CD14-positive monocyte (primary cell): ENCODE data around the gene TMEM92. TPM values are rescaled to one million over a fixed set of nuclear protein-coding genes. Genes with fewer than 3 reads are reported as not detected.

Experiments
- DNase-seq, 3 donors: peaks; one replicate each; pipeline ENCODE4 v3.0.0-alpha.2; 2011 to 2022
- H2AFZ ChIP-seq: 2 replicates; pipeline ENCODE4 v1.6.0; 2012; ENCODE audit warnings: mild to moderate bottlenecking, low read depth, low read length, inconsistent platforms; ENCODE audit not compliant: insufficient read depth, poor library complexity, severe bottlenecking
- H3K27ac ChIP-seq, 2 donors: 1 replicate in 1 of 2; 2 replicates in 1 of 2; pipeline ENCODE4 v1.5.1; 2012 to 2013; ENCODE audit warnings: low read length in 2 of 2, control low read depth in 1 of 2, inconsistent platforms in 1 of 2, low read depth in 1 of 2, mild to moderate bottlenecking in 1 of 2
- H3K27me3 ChIP-seq, 2 donors: one replicate each; pipeline versions ENCODE4 v1.6.0 to v1.6.1; 2011 to 2013; ENCODE audit warnings: low read length in 2 of 2; ENCODE audit not compliant: control insufficient read depth in 2 of 2, insufficient read depth in 2 of 2
- H3K36me3 ChIP-seq, 2 donors: replicated peaks in 1 of 2; 1 replicate in 1 of 2; 2 replicates in 1 of 2; pipeline versions ENCODE4 v1.5.1 to v1.6.1; 2012 to 2013; ENCODE audit warnings: low read length in 2 of 2, control low read depth in 1 of 2, inconsistent platforms in 1 of 2, mild to moderate bottlenecking in 1 of 2; ENCODE audit not compliant: insufficient read depth in 2 of 2, control insufficient read depth in 1 of 2
- H3K4me1 ChIP-seq, 2 donors: 1 replicate in 1 of 2; 2 replicates in 1 of 2; pipeline versions ENCODE4 v1.5.1 to v1.6.1; 2012 to 2013; ENCODE audit warnings: low read length in 2 of 2, control low read depth in 1 of 2, inconsistent platforms in 1 of 2, mild to moderate bottlenecking in 1 of 2, moderate library complexity in 1 of 2; ENCODE audit not compliant: insufficient read depth in 2 of 2, control insufficient read depth in 1 of 2
- H3K4me2 ChIP-seq: replicated peaks from 2 replicates; pipeline ENCODE3; 2012; ENCODE audit warnings: low read length, moderate library complexity, mild to moderate bottlenecking; ENCODE audit not compliant: poor library complexity, severe bottlenecking; ENCODE audit errors: extremely low read depth
- H3K4me3 ChIP-seq, 3 experiments: fragments of 200-600 bp in 1 of 3; sonication (generic) in 1 of 3; replicated peaks in 1 of 3; 1 replicate in 2 of 3; 2 replicates in 1 of 3; pipeline ENCODE4 v1.5.1; 2011 to 2013; ENCODE audit warnings: low read length in 3 of 3, mild to moderate bottlenecking in 3 of 3, control low read depth in 2 of 3, low read depth in 2 of 3, inconsistent platforms in 1 of 3, moderate library complexity in 1 of 3
- H3K79me2 ChIP-seq: 2 replicates; pipeline ENCODE4 v1.6.0; 2012; ENCODE audit warnings: mild to moderate bottlenecking, control low read depth, inconsistent platforms, low read length, moderate library complexity; ENCODE audit not compliant: insufficient read depth
- H3K9ac ChIP-seq: 2 replicates; pipeline ENCODE4 v1.6.0; 2017; ENCODE audit warnings: low read length, mild to moderate bottlenecking; ENCODE audit not compliant: insufficient read depth, poor library complexity, severe bottlenecking
- H3K9me3 ChIP-seq, 2 donors: replicated peaks in 1 of 2; 1 replicate in 1 of 2; 2 replicates in 1 of 2; pipeline versions ENCODE4 v1.5.1 to v1.6.1; 2012 to 2013; ENCODE audit warnings: low read length in 2 of 2, control low read depth in 1 of 2; ENCODE audit not compliant: control insufficient read depth in 1 of 2, insufficient read depth in 1 of 2
- H4K20me1 ChIP-seq: 2 replicates; pipeline ENCODE4 v1.6.0; 2012; ENCODE audit warnings: mild to moderate bottlenecking, low read length, control low read depth, moderate library complexity; ENCODE audit not compliant: insufficient read depth
- H3K27ac Mint-ChIP-seq, 7 donors: one replicate each; pipeline ENCODE4 v1.8.0; 2020; ENCODE audit warnings: mild to moderate bottlenecking in 7 of 7, mixed read lengths in 7 of 7, moderate library complexity in 6 of 7, inconsistent platforms in 2 of 7
- H3K27me3 Mint-ChIP-seq, 3 donors: one replicate each; pipeline ENCODE4 v1.8.0; 2021 to 2022; ENCODE audit warnings: low read depth in 3 of 3, mild to moderate bottlenecking in 3 of 3, mixed read lengths in 3 of 3, moderate library complexity in 3 of 3, inconsistent platforms in 1 of 3
- H3K36me3 Mint-ChIP-seq, 2 donors: one replicate each; pipeline ENCODE4 v1.8.0; 2020; ENCODE audit warnings: mixed read lengths in 2 of 2, inconsistent platforms in 1 of 2, mild to moderate bottlenecking in 1 of 2
- H3K4me1 Mint-ChIP-seq: one replicate; pipeline ENCODE4 v1.8.0; 2020; ENCODE audit warnings: mild to moderate bottlenecking, mixed read lengths
- H3K4me3 Mint-ChIP-seq, 2 donors: one replicate each; pipeline ENCODE4 v1.8.0; 2020; ENCODE audit warnings: mild to moderate bottlenecking in 2 of 2, mixed read lengths in 2 of 2, moderate library complexity in 1 of 2
- H3K9me3 Mint-ChIP-seq, 7 donors: one replicate each; pipeline ENCODE4 v1.8.0; 2020 to 2022; ENCODE audit warnings: mixed read lengths in 7 of 7, mild to moderate bottlenecking in 6 of 7, moderate library complexity in 6 of 7, inconsistent platforms in 2 of 7
- CTCF ChIP-seq: fragments of 200-600 bp; IDR thresholded peaks from one replicate; pipeline ENCODE4 v1.8.0; 2022; ENCODE audit warnings: antibody characterized with exemption, mild to moderate bottlenecking
- WGBS: methylation state at CpG from one replicate; pipeline ENCODE4 v1.1.5; 2013; ENCODE audit warnings: missing lambda C conversion rate; ENCODE audit not compliant: insufficient coverage; 5-methylcytosine and 5-hydroxymethylcytosine counted together
- intact Hi-C, 2 donors: fragments of 100-400 bp; cut with micrococcal nuclease; formaldehyde crosslinking; loops; one replicate each; pipeline versions ENCODE4 v1.15.0 to v1.15.1; 2023
- polyA plus RNA-seq, 3 donors: library from polyadenylated mRNA; depleted of rRNA in 1 of 3; unstranded in 2 of 3; stranded (reverse) in 1 of 3; fragments of 300-500 nt in 2 of 3; fragments of >200 nt in 1 of 3; fragmentation: Illumina TruSeq in 2 of 3; gene quantifications; 1 replicate in 2 of 3; 2 replicates in 1 of 3; pipeline ENCODE4 v1.2.3, GENCODE V29; 2012 to 2021
- small RNA-seq: library from RNA; depleted of rRNA; stranded (forward); fragments of <200 nt; gene quantifications from one replicate; pipeline ENCODE3, GENCODE V24; 2012; ENCODE audit warnings: low read depth; ENCODE audit not compliant: insufficient read length

TMEM92 gene
- polyA plus RNA-seq, 3 donors: not detected

- peaks cover 2 to 7% (median 3%) of the 10 kb centered on the region in 3 donors for H3K27me3 Mint-ChIP-seq
- WGBS: 93% methylated on average over 2 of the region's 3 CpGs
- no peak overlapping the region for H3K27ac Mint-ChIP-seq
- no peaks in the 10 kb centered on the region for H3K27me3 ChIP-seq
- DNase-seq: no peak
- H3K36me3 Mint-ChIP-seq: no peaks in the 10 kb centered on the region
- H3K4me3 Mint-ChIP-seq: no peak overlapping the region
- H3K27ac ChIP-seq: no peak overlapping the region
- intact Hi-C loops: no loop called here
- no peaks in the 10 kb centered on the region for H3K36me3 ChIP-seq
- peaks cover 23% of the 10 kb centered on the region for H3K4me1 Mint-ChIP-seq
- no peaks in the 10 kb centered on the region for H3K79me2 ChIP-seq
- TF ChIP-seq CTCF: no peak
- H3K9me3 Mint-ChIP-seq: no peaks in the 10 kb centered on the region
- H2AFZ ChIP-seq: no peak overlapping the region
- peaks cover 12 to 14% of the 10 kb centered on the region in 2 donors for H3K4me1 ChIP-seq
- no peak overlapping the region for H3K4me3 ChIP-seq
- H3K9ac ChIP-seq: no peak overlapping the region
- H3K9me3 ChIP-seq: no peaks in the 10 kb centered on the region
- H3K4me2 ChIP-seq: no peak overlapping the region
- no peaks in the 10 kb centered on the region for H4K20me1 ChIP-seq
Observed at GRCh38 chr17:50329716-50330115, 55.5 kb downstream of the TMEM92 start.

GRCh38 chr17:50330151-50330775 lies 56.0 kb downstream of the TMEM92 start:
- H3K9ac ChIP-seq: no peak overlapping the region
- Mint-ChIP-seq H3K36me3 (no peaks in the 10 kb centered on the region), H3K4me1 (peaks cover 23% of the 10 kb centered on the region), H3K27ac (no peak overlapping the region), H3K27me3 (peaks cover 2 to 7% (median 3%) of the 10 kb centered on the region in 3 donors), H3K9me3 (no peaks in the 10 kb centered on the region), H3K4me3 (no peak overlapping the region)
- no peak overlapping the region for H3K4me3 ChIP-seq
- no peak overlapping the region for H3K27ac ChIP-seq
- no peaks in the 10 kb centered on the region for H3K9me3 ChIP-seq
- no peak for TF ChIP-seq CTCF
- H3K4me1 ChIP-seq: peaks cover 12 to 14% of the 10 kb centered on the region in 2 donors
- H3K27me3 ChIP-seq: no peaks in the 10 kb centered on the region
- H3K79me2 ChIP-seq: no peaks in the 10 kb centered on the region
- H2AFZ ChIP-seq: no peak overlapping the region
- intact Hi-C loops: no loop called here
- H4K20me1 ChIP-seq: no peaks in the 10 kb centered on the region
- no peaks in the 10 kb centered on the region for H3K36me3 ChIP-seq
- H3K4me2 ChIP-seq: no peak overlapping the region
- DNase-seq: no peak
- 96% methylated on average over 10 of the region's 11 CpGs for WGBS

Small RNA genes lying within 50 kb of the gene (small RNA-seq; reads per million reads assigned to genes)
- gene SUMO2P7: not detected

Other genes with a start within 250 kb of the TMEM92 start
- under 1 TPM in 2 of 3 donors, not detected in 1; 0.31 to 0.36 TPM for gene ITGA3, start 218.4 kb upstream of the TMEM92 start, polyA plus RNA-seq
- 10 to 100 TPM; 15.9 to 43.0 (median 23.4) TPM for gene PDK2, start 179.1 kb upstream of the TMEM92 start, polyA plus RNA-seq
- under 1 TPM in 1 of 3 donors, not detected in 2; 0.09 TPM for gene SAMD14, start 144.3 kb upstream of the TMEM92 start, polyA plus RNA-seq
- 10 to 100 TPM in 1 of 3 donors, 1 to 10 TPM in 1, under 1 TPM in 1; 0.61 to 86.9 (median 1.3) TPM for gene PPP1R9B, start 123.8 kb upstream of the TMEM92 start, polyA plus RNA-seq
- under 1 TPM; 0.27 to 0.89 (median 0.53) TPM for gene SGCA, start 108.5 kb upstream of the TMEM92 start, polyA plus RNA-seq
- not detected for gene COL1A1, start 72.8 kb upstream of the TMEM92 start, polyA plus RNA-seq
- gene XYLT2, start 71.7 kb downstream of the TMEM92 start, polyA plus RNA-seq: 10 to 100 TPM in 1 of 3 donors, 1 to 10 TPM in 2; 4.4 to 10.2 (median 4.4) TPM
- 10 to 100 TPM; 33.2 to 82.3 (median 75.3) TPM for gene MRPL27, start 98.7 kb downstream of the TMEM92 start, polyA plus RNA-seq
- gene EME1, start 98.8 kb downstream of the TMEM92 start, polyA plus RNA-seq: under 1 TPM; 0.33 to 0.76 (median 0.43) TPM
- 10 to 100 TPM; 36.6 to 48.9 (median 45.7) TPM for gene LRRC59, start 123.1 kb downstream of the TMEM92 start, polyA plus RNA-seq
- gene ACSF2, start 151.8 kb downstream of the TMEM92 start, polyA plus RNA-seq: 10 to 100 TPM in 1 of 3 donors, 1 to 10 TPM in 2; 2.8 to 24.4 (median 5.5) TPM
- not detected for gene CHAD, start 194.4 kb downstream of the TMEM92 start, polyA plus RNA-seq
- 10 to 100 TPM; 20.6 to 40.0 (median 21.2) TPM for gene RSAD1, start 204.4 kb downstream of the TMEM92 start, polyA plus RNA-seq
- gene MYCBPAP, start 234.0 kb downstream of the TMEM92 start, polyA plus RNA-seq: not detected